Activated CD8-positive, alpha-beta T cell treated with anti-CD3 and anti-CD28 coated beads for 36 hours (primary cell): ENCODE data around the gene TMEM223. TPM values are rescaled to one million over a fixed set of nuclear protein-coding genes. Genes with fewer than 3 reads are reported as not detected.
A peak's percentile ranks its signal among the peaks of the same experiment; 100 is the strongest.

Experiments
- ATAC-seq: fragments of 200-7000 bp; cut with Tn5 transposase; one replicate; pipeline ENCODE4 v1.10.0; 2021; ENCODE audit warnings: mild to moderate bottlenecking, moderate library complexity
- CTCF ChIA-PET: fragments of 350-600 bp; sonication (Branson Sonifier 250); formaldehyde crosslinking; loops from one replicate; lab custom pipeline; 2021; ENCODE audit warnings: antibody characterized with exemption; lab: Charles Lee
- POLR2A ChIA-PET: fragments of 350-600 bp; sonication (Branson Sonifier 250); formaldehyde crosslinking; loops from one replicate; lab custom pipeline; 2021; ENCODE audit warnings: antibody characterized with exemption; lab: Charles Lee
- DNase-seq: peaks from one replicate; pipeline ENCODE4 v3.0.0-alpha.2; 2020
- H3K27ac Mint-ChIP-seq: one replicate; pipeline ENCODE4 v1.8.0; 2021; ENCODE audit warnings: mild to moderate bottlenecking, mixed read lengths
- H3K27me3 Mint-ChIP-seq: one replicate; pipeline ENCODE4 v1.8.0; 2021; ENCODE audit warnings: mixed read lengths
- H3K36me3 Mint-ChIP-seq: one replicate; pipeline ENCODE4 v1.8.0; 2021; ENCODE audit warnings: low read depth, mixed read lengths
- H3K4me1 Mint-ChIP-seq: one replicate; pipeline ENCODE4 v1.8.0; 2021; ENCODE audit warnings: low read depth, mixed read lengths
- H3K4me3 Mint-ChIP-seq: one replicate; pipeline ENCODE4 v1.8.0; 2021; ENCODE audit warnings: mild to moderate bottlenecking, moderate library complexity, mixed read lengths
- H3K9me3 Mint-ChIP-seq: one replicate; pipeline ENCODE4 v1.8.0; 2021; ENCODE audit warnings: mixed read lengths
- intact Hi-C: fragments of 100-400 bp; cut with micrococcal nuclease; formaldehyde crosslinking; loops from one replicate; pipeline ENCODE4 v1.10.0; 2022
- total RNA-seq, 2 experiments: library from RNA; stranded (reverse); gene quantifications; one replicate each; pipeline ENCODE4 v1.2.3, GENCODE V29; 2021
- TF ChIP-seq, protein P1 (sequence below): fragments of 200-600 bp; IDR thresholded peaks from one replicate; pipeline ENCODE4 v1.8.0; 2022; ENCODE audit warnings: antibody characterized with exemption, mild to moderate bottlenecking

The TMEM223 gene
- total RNA-seq, 2 experiments from 2014 or later = 12.3 to 12.7 TPM

DNA sequence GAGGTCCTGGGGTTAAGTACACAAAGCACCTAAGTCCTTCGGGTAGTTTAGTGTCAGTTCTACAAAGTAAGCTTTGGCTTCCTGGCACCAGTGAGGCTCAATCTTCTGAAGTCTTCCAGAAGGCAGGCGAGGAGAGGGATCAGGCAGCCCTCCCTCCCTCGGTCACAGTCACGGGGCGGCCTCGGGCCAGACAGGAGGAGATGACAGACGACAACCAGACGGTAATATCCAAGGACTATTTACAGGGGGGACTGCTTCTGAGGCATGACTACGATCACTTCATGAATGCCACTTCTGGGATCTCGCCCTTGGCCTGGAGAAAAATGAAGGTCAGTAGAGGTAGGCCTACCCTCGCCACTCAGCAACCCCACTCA is 383 bp upstream of the TMEM223 start:
- H3K9me3 Mint-ChIP-seq = no peaks in the 10 kb centered on the region
- peaks cover 71% of the 10 kb centered on the region for H3K36me3 Mint-ChIP-seq
- H3K27me3 Mint-ChIP-seq = no peaks in the 10 kb centered on the region
- peak overlapping the region; percentile 91 for H3K27ac Mint-ChIP-seq
- ChIA-PET CTCF (interaction anchor here (0.8 kb wide), 1 partner anchor 19 kb away, joined by 4 read pairs; no protein-coding TSS in a partner anchor), POLR2A (interaction anchor here (1.0 to 11.0 kb wide), 11 partner anchors 12 to 127 kb away, joined by 3 to 228 read pairs (median 4); partner anchors contain the start of genes C11orf98, CSKMT, NXF1 and SLC3A2)
- peaks cover 41% of the 10 kb centered on the region for H3K4me1 Mint-ChIP-seq
- TF ChIP-seq, protein P1, sequence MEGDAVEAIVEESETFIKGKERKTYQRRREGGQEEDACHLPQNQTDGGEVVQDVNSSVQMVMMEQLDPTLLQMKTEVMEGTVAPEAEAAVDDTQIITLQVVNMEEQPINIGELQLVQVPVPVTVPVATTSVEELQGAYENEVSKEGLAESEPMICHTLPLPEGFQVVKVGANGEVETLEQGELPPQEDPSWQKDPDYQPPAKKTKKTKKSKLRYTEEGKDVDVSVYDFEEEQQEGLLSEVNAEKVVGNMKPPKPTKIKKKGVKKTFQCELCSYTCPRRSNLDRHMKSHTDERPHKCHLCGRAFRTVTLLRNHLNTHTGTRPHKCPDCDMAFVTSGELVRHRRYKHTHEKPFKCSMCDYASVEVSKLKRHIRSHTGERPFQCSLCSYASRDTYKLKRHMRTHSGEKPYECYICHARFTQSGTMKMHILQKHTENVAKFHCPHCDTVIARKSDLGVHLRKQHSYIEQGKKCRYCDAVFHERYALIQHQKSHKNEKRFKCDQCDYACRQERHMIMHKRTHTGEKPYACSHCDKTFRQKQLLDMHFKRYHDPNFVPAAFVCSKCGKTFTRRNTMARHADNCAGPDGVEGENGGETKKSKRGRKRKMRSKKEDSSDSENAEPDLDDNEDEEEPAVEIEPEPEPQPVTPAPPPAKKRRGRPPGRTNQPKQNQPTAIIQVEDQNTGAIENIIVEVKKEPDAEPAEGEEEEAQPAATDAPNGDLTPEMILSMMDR = no peak
- peak; percentile 31 for DNase-seq
- peak overlapping the region; percentile 91 for H3K4me3 Mint-ChIP-seq
- peak; percentile 12 for ATAC-seq
- intact Hi-C loops = no loop called here

DNA sequence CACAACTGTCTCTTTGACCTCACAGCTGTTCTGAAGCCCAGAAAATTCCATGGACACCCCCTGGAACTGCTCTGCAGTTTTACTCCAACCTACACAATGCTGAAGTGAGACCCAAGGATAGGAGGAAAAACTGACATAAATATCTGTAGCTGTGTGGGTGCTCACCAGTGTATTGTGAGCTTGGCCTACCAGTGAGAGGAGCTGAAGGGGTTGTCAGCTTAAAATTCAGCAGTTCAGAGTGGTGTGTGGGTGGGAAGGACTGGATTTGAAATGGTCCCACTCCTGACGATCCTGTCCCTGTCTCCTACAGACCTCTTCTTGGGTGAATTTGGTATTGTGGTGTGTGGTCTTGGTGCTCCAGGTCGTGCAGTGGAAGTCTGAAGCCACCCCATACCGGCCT is 2.2 kb downstream of the TMEM223 start:
- H3K27me3 Mint-ChIP-seq = no peaks in the 10 kb centered on the region
- peaks cover 50% of the 10 kb centered on the region for H3K4me1 Mint-ChIP-seq
- H3K9me3 Mint-ChIP-seq = no peaks in the 10 kb centered on the region
- H3K4me3 Mint-ChIP-seq = peak overlapping the region; percentile 95
- TF ChIP-seq, protein P1 = no peak
- CTCF ChIA-PET = interaction anchor here (0.9 to 5.3 kb wide), 6 partner anchors 15 to 93 kb away, joined by 3 to 33 read pairs (median 4); partner anchors contain the start of genes POLR2G, TTC9C and WDR74
- no peak for DNase-seq
- intact Hi-C loops = loop anchor here (5.0 kb wide), 2 partner anchors 43 to 93 kb away; partner anchors contain the start of genes SLC3A2, STX5 and TEX54
- POLR2A ChIA-PET = interaction anchor here (0.5 to 11.0 kb wide), 11 partner anchors 14 to 148 kb away, joined by 3 to 228 read pairs (median 4); partner anchors contain the start of genes NXF1, STX5, TEX54 and WDR74
- peak overlapping the region; percentile 91 for H3K27ac Mint-ChIP-seq
- peaks cover 59% of the 10 kb centered on the region for H3K36me3 Mint-ChIP-seq
- no peak for ATAC-seq

DNA sequence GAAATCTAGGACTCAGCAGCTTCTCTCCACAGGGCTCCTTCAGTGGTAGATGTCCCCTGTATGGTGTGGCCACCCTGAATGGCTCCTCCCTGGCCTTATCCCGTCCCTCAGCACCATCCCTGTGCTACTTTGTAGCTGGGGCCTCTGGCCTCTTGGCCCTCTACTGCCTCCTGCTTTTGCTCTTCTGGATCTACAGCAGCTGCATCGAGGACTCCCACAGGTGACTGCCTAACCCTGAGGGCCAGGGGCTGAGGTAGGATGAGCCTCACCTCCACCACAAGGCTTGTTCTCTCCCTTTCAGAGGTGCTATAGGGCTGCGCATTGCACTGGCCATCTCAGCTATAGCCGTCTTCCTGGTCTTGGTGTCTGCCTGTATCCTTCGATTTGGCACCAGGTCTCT is 2.8 kb downstream of the TMEM223 start:
- Mint-ChIP-seq H3K36me3 (peaks cover 53% of the 10 kb centered on the region), H3K9me3 (no peaks in the 10 kb centered on the region), H3K27ac (peak overlapping the region; percentile 91), H3K4me1 (peaks cover 46% of the 10 kb centered on the region), H3K27me3 (no peaks in the 10 kb centered on the region), H3K4me3 (peak overlapping the region; percentile 95)
- CTCF ChIA-PET = interaction anchor here (0.9 to 5.3 kb wide), 7 partner anchors 12 to 94 kb away, joined by 3 to 33 read pairs (median 4); partner anchors contain the start of genes NXF1, POLR2G, TTC9C and WDR74
- DNase-seq (no peak), ATAC-seq (no peak)
- TF ChIP-seq, protein P1 = no peak
- POLR2A ChIA-PET = interaction anchor here (0.5 to 11.0 kb wide), 11 partner anchors 15 to 148 kb away, joined by 3 to 228 read pairs (median 4); partner anchors contain the start of genes HNRNPUL2, NXF1, STX5 and TEX54
- intact Hi-C loops = loop anchor here (5.0 kb wide), 2 partner anchors 43 to 93 kb away; partner anchors contain the start of genes SLC3A2, STX5 and TEX54

DNA sequence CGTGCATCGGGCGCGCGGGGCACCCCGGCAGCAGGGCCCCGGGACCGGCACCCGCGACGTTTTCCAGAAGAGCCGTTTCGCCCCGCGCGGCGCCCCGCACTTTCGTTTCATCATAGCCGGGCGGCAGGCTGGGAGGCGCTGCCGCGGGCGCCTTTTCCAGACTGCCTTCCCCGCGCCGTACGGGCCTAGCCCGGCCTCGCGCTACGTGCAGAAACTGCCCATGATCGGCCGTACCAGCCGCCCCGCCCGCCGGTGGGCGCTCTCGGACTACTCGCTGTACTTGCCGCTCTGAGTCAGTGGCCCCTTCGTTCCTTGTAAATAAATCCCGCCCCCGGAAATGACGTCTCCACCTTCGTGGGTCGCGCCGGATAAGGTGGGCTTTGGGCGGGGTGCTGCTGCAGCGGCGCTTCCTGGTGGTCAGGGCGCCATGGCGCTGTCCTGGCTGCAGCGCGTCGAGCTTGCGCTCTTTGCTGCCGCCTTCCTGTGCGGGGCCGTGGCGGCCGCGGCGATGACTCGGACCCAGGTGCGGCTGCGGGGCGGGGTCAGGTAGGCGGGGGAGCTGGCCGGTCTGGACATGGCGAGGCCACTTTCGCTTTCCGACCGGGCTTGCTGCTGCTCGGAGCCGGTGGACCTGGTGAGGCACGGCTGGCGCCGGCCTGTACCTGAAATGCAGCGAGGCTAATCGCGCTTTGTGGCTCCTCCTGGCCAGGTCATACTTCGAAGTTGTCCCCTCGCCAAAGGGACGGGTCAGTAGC is 4.6 kb downstream of the TMEM223 start, which contains the start of gene TMEM179B:
TSS of gene TMEM179B (plus strand) at position 398 of the 755 bp plus-strand sequence. CDS start at position 428, 30 bp downstream.
- H3K27me3 Mint-ChIP-seq = no peaks in the 10 kb centered on the region
- intact Hi-C loops = loop anchor here (5.0 kb wide), 2 partner anchors 45 to 95 kb away; partner anchors contain the start of genes SLC3A2, STX5 and TEX54
- ChIA-PET CTCF (interaction anchor here (0.7 to 5.3 kb wide), 50 partner anchors 9 to 1079 kb away, joined by 3 to 74 read pairs (median 8); partner anchors contain the start of genes HNRNPUL2, NXF1, POLR2G and SLC3A2), POLR2A (interaction anchor here (0.6 to 11.0 kb wide), 28 partner anchors 9 to 518 kb away, joined by 3 to 228 read pairs (median 5); partner anchors contain the start of genes HNRNPUL2, LBHD1, NXF1 and POLR2G)
- peak within 1 kb of the TSS; percentile 95 for H3K27ac Mint-ChIP-seq
- TF ChIP-seq, protein P1 = peak; percentile 69
- no peaks in the 10 kb centered on the region for H3K9me3 Mint-ChIP-seq
- DNase-seq (peak; percentile 100), ATAC-seq (peak; percentile 75)
- peak within 1 kb of the TSS; percentile 95 for H3K4me3 Mint-ChIP-seq
- peaks cover 52% of the 10 kb centered on the region for H3K36me3 Mint-ChIP-seq
- peaks cover 41% of the 10 kb centered on the region for H3K4me1 Mint-ChIP-seq
